ENCODE measurements around the gene COMTD1.

GRCh38 chr10:75205908-75206307 lies 29.8 kb downstream of the COMTD1 start:
- TF ChIP-seq CTCF (IDR thresholded peaks at IDR 0.05; ENCODE audit: low read length) = no peak
- no peak for TF ChIP-seq EZH2 (IDR thresholded peaks at IDR 0.05; ENCODE audit: borderline replicate concordance, low read length)
